ENCODE data around the gene TBC1D9B.

DNA sequence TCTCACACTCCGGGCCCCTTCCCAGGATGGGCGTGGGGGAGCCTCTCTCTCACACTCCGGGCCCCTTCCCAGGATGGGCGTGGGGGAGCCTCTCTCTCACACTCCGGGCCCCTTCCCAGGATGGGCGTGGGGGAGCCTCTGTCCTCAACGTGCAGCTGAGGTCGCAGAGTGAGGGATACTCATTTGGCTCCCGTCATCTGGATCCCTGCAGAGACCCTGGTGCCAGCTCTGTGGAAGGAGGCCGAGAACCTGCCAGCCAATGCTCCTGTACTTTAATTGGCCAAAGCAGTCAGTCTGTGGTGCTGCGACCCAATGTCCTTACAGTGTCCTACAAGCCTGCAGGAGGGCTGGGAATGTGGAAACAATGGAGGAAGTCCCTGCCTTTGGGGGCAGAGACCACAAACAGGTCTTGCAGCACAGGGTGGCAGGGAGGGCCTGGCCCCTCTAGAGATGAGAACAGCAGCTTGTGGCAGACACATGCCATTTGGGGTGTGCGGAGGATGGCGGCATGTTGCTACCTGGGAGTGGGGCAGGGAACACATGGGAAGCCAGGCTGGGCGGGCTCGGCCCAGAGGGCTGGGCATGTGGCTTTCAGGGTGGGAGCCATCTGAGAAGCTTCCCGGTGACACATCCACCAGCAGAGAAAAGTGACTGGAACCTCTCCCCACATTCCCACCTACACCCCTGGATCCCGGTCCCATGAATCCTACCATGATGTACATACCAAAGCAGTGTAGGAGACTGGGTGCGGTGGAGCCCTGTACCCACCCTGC is 35.5 kb downstream of the TBC1D9B start:
- TF ChIP-seq, protein P1, sequence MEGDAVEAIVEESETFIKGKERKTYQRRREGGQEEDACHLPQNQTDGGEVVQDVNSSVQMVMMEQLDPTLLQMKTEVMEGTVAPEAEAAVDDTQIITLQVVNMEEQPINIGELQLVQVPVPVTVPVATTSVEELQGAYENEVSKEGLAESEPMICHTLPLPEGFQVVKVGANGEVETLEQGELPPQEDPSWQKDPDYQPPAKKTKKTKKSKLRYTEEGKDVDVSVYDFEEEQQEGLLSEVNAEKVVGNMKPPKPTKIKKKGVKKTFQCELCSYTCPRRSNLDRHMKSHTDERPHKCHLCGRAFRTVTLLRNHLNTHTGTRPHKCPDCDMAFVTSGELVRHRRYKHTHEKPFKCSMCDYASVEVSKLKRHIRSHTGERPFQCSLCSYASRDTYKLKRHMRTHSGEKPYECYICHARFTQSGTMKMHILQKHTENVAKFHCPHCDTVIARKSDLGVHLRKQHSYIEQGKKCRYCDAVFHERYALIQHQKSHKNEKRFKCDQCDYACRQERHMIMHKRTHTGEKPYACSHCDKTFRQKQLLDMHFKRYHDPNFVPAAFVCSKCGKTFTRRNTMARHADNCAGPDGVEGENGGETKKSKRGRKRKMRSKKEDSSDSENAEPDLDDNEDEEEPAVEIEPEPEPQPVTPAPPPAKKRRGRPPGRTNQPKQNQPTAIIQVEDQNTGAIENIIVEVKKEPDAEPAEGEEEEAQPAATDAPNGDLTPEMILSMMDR (conservative IDR thresholded peaks at IDR 0.05; ENCODE audit: low read depth, low read length) = no peak
- no peak for TF ChIP-seq EZH2 (IDR thresholded peaks at IDR 0.05; ENCODE audit: low read length, unreplicated experiment)
